ENCODE measurements around the gene MFAP1. TPM values are rescaled to one million over a fixed set of nuclear protein-coding genes. Genes with fewer than 3 reads are reported as not detected.

MFAP1 gene
- total RNA-seq, 1 experiment from 2014 or later: 23.0 TPM

DNA sequence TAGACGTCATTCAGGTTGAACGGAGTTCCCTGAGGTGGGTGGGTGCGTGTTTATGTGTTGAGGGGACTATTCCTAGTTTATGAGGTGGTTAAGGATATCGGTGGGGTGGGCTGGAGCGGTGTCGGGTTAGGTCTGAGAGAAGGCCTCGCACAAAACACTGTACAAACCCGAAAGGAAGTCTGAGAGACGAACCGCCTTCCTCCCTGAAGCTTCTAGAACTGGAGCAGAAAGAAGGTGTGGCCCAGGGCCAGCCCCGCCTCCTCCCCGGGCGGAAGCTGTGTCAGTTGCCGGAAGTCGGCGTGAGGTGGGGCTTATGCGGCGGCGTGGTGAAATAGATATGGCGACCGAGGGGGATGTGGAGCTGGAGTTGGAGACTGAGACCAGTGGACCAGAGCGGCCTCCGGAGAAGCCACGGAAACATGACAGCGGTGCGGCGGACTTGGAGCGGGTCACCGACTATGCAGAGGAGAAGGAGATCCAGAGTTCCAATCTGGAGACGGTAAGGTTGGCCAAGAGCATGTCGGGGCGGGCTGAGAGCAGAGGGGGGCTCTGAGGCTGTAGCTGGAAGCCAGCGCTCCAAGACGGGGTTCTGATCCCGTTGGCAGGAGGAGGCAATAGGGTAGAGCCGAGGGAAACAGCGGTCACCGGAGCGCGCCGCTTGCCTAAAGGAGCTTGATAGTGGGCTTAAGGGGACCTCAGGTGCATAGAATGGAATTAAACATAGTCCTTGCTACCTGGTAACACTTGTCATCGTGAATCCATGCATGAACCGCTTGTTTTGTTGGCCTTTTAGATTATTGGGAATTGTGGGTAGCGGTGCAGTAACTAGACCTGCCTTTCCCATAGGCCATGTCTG is 24.0 kb downstream of the MFAP1 start, which contains the start of gene HYPK:
Gene HYPK, plus strand, starts transcription at position 314 of the 856 bp plus-strand sequence. Its CDS starts 24 bp downstream, at position 338.
- peaks cover 33% of the 10 kb centered on the region for H3K4me1 Mint-ChIP-seq (ENCODE audit: insufficient read depth, unreplicated experiment)
- TF ChIP-seq, protein P1, sequence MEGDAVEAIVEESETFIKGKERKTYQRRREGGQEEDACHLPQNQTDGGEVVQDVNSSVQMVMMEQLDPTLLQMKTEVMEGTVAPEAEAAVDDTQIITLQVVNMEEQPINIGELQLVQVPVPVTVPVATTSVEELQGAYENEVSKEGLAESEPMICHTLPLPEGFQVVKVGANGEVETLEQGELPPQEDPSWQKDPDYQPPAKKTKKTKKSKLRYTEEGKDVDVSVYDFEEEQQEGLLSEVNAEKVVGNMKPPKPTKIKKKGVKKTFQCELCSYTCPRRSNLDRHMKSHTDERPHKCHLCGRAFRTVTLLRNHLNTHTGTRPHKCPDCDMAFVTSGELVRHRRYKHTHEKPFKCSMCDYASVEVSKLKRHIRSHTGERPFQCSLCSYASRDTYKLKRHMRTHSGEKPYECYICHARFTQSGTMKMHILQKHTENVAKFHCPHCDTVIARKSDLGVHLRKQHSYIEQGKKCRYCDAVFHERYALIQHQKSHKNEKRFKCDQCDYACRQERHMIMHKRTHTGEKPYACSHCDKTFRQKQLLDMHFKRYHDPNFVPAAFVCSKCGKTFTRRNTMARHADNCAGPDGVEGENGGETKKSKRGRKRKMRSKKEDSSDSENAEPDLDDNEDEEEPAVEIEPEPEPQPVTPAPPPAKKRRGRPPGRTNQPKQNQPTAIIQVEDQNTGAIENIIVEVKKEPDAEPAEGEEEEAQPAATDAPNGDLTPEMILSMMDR (IDR thresholded peaks at IDR 0.05; ENCODE audit: unreplicated experiment): no peak
- intact Hi-C loops (cut with micrococcal nuclease): no loop called here
- H3K4me3 Mint-ChIP-seq (ENCODE audit: unreplicated experiment): peak within 1 kb of the TSS; percentile 90
- H3K27ac Mint-ChIP-seq (ENCODE audit: low read depth, unreplicated experiment): peak within 1 kb of the TSS; percentile 97
- peak; percentile 87 for DNase-seq (ENCODE audit: unreplicated experiment)
- peaks cover 72% of the 10 kb centered on the region for H3K36me3 Mint-ChIP-seq (ENCODE audit: insufficient read depth, unreplicated experiment)
- BruUV-seq (replicated peaks): TSS peak; percentile 54
- ChIA-PET POLR2A (interaction anchor here (0.5 to 13.7 kb wide), 15 partner anchors 9 to 737 kb away, joined by 3 to 162 read pairs (median 5); partner anchors contain the start of genes EIF3J, ELL3, MFAP1 and SERF2), CTCF (interaction anchor here (0.6 kb wide), 2 partner anchors 30 to 360 kb away, joined by 3 to 4 read pairs; no protein-coding TSS in a partner anchor)
- H3K27me3 Mint-ChIP-seq (ENCODE audit: insufficient read depth, unreplicated experiment): no peaks in the 10 kb centered on the region
- no peaks in the 10 kb centered on the region for H3K9me3 Mint-ChIP-seq (ENCODE audit: unreplicated experiment)

DNA sequence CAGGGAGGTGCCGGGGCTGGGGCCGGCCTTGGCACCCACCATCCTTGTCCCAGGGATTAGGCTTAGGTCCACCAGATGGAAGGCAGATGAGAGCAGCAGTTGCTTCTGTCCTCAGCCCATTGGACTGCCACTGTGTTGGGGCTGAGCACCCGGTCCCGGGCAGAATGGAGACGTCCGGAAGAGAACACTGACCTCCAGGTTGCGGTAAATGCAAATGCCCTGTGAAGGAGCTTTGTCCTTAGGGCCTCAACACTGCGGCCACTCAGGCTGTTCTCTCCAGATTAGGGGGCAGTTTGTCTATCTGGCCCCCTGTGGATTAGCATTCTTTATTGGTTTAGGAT is 24.6 kb downstream of the MFAP1 start, which contains the start of gene SERINC4:
Gene SERINC4, minus strand, starts transcription at position 276 of the 341 bp plus-strand sequence. Its CDS starts 234 bp downstream, at position 42.
- ChIA-PET POLR2A (interaction anchor here (0.6 to 13.7 kb wide), 13 partner anchors 9 to 737 kb away, joined by 3 to 162 read pairs (median 5); partner anchors contain the start of genes EIF3J, ELL3, MFAP1 and SERF2), CTCF (interaction anchor here (0.6 kb wide), 1 partner anchor 30 kb away, joined by 3 read pairs; no protein-coding TSS in a partner anchor)
- TF ChIP-seq, protein P1 (IDR thresholded peaks at IDR 0.05; ENCODE audit: unreplicated experiment): no peak
- H3K4me1 Mint-ChIP-seq (ENCODE audit: insufficient read depth, unreplicated experiment): peaks cover 33% of the 10 kb centered on the region
- DNase-seq (ENCODE audit: unreplicated experiment): peak; percentile 5
- intact Hi-C loops (cut with micrococcal nuclease): no loop called here
- no peaks in the 10 kb centered on the region for H3K27me3 Mint-ChIP-seq (ENCODE audit: insufficient read depth, unreplicated experiment)
- no peaks in the 10 kb centered on the region for H3K9me3 Mint-ChIP-seq (ENCODE audit: unreplicated experiment)
- H3K4me3 Mint-ChIP-seq (ENCODE audit: unreplicated experiment): peak within 1 kb of the TSS; percentile 90
- peaks cover 72% of the 10 kb centered on the region for H3K36me3 Mint-ChIP-seq (ENCODE audit: insufficient read depth, unreplicated experiment)
- BruUV-seq (replicated peaks): no TSS peak
- H3K27ac Mint-ChIP-seq (ENCODE audit: low read depth, unreplicated experiment): peak within 1 kb of the TSS; percentile 97

DNA sequence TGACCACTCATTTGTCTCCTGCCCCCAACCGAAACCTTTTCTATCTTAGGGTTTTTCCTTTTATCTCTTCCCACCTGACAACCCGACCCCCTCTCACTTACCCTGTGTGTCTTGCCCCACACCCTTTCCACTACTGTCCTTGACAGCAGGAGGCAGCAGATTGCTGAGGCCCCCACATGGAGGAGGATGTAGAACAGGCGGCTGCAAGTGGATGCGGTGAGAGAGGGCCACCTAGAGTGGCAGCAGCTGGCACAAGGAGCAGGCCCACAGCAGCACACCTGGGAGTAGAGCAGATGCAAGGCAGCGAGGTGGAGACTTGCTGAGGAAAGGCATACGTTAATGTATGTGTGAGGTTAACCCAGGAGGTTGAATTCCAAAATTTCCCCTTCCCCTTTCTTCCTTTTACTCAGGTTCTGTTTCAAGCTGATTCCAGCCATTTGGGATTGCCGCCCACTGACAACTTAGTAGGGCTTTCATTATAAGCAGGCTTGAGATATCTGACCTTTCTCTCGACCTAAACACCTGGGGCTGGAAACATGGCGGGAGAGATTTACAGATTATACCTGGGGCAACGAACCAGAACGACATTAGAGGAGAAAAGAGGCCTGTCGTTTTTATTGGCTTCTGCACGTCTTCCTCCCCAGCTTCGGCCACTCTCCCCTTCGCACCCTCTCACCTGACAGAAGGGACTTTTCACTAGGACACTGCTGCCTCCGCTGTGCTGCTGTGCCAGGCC is 25.1 kb downstream of the MFAP1 start:
- ChIA-PET POLR2A (interaction anchor here (0.7 to 13.7 kb wide), 8 partner anchors 8 to 288 kb away, joined by 3 to 162 read pairs (median 10); partner anchors contain the start of genes ELL3, MFAP1, SERF2 and WDR76), CTCF (no interaction called here)
- H3K27me3 Mint-ChIP-seq (ENCODE audit: insufficient read depth, unreplicated experiment): no peaks in the 10 kb centered on the region
- no peaks in the 10 kb centered on the region for H3K9me3 Mint-ChIP-seq (ENCODE audit: unreplicated experiment)
- DNase-seq (ENCODE audit: unreplicated experiment): no peak
- no peak overlapping the region for H3K4me3 Mint-ChIP-seq (ENCODE audit: unreplicated experiment)
- peaks cover 33% of the 10 kb centered on the region for H3K4me1 Mint-ChIP-seq (ENCODE audit: insufficient read depth, unreplicated experiment)
- BruUV-seq (replicated peaks): no TSS peak
- TF ChIP-seq, protein P1 (IDR thresholded peaks at IDR 0.05; ENCODE audit: unreplicated experiment): no peak
- H3K27ac Mint-ChIP-seq (ENCODE audit: low read depth, unreplicated experiment): peak overlapping the region; percentile 97
- peaks cover 72% of the 10 kb centered on the region for H3K36me3 Mint-ChIP-seq (ENCODE audit: insufficient read depth, unreplicated experiment)
- intact Hi-C loops (cut with micrococcal nuclease): no loop called here
